Measurements from ENCODE around the gene IL24.

DNA sequence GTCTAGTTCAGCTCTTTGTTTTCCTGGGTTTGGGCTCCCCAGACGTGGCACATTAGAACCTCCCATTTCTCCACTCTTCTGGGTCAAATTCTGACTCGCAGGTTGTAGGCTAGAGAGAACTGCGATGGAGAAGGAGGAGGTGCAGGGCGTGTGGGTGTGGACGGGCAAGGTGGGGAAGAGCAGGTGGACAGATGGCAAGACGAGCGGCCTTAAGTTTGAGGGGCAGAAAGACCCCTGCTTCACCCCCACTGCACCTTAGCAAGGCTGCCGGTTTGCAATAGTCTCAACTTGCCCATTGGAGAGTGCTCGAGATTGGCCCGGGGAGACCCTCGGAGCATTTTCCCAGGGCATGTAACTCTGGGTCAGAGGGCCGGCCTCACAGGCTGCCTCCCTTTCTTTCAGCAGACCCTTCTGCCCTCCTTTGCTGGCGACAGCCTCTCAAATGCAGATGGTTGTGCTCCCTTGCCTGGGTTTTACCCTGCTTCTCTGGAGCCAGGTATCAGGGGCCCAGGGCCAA, 1.7 kb downstream of the IL24 start:
- TF ChIP-seq YY1 (IDR thresholded peaks at IDR 0.05; ENCODE audit: extremely low read depth, insufficient replicate concordance, low read depth, low read length) (no peak), POLR2AphosphoS5 (IDR thresholded peaks at IDR 0.05; ENCODE audit: low read depth, low read length) (no peak), SIN3A (IDR thresholded peaks at IDR 0.05; ENCODE audit: low read depth) (no peak), CTCF (IDR thresholded peaks at IDR 0.05 in 2 of 3, conservative IDR thresholded peaks at IDR 0.05 in 1 of 3; ENCODE audit: borderline replicate concordance in 1 of 3, insufficient read depth in 1 of 3, low read depth in 2 of 3, low read length in 2 of 3) (no peak)
